PFSK-1 (cell line): ENCODE measurements around the gene CDC37.

Source experiments
- POLR2AphosphoS5 ChIP-seq: IDR thresholded peaks from 2 replicates; pipeline ENCODE4 v1.6.1; 2012; ENCODE audit warnings: low read depth, mild to moderate bottlenecking, control low read depth, low read length, moderate library complexity
- TAF1 ChIP-seq: IDR thresholded peaks from 2 replicates; pipeline ENCODE4 v1.6.1; 2012; ENCODE audit warnings: low read length, control low read depth, borderline replicate concordance; ENCODE audit not compliant: insufficient read depth
- TF ChIP-seq, protein P1 (sequence below), 2 experiments: IDR thresholded peaks; 2 replicates each; pipeline versions ENCODE4 v1.6.1 to v1.8.0; 2011 to 2012; ENCODE audit warnings: low read depth in 2 of 2, low read length in 2 of 2, control low read depth in 1 of 2, inconsistent platforms in 1 of 2, mild to moderate bottlenecking in 1 of 2, moderate library complexity in 1 of 2; ENCODE audit not compliant: insufficient read depth in 1 of 2

DNA sequence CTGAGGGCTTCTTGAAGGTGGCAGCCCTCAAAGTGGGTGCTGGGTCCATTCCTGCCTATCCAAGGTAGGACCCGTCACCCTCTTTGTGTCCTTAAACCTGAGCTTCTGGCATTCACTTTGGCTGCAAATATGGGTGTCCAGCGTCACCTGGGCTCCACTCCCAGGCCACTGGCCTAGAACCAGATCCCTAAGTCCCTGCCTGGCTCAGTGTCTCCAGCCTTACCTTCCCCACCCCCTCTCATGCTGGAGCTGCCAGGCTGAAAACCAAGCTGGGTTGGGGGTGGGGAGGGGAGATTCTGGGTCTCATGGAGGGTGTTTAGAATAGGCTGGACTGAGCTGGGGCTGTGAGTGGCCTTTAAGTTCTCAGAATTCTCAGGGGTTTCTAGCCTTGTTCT is 29.4 kb upstream of the CDC37 start:
- no peak for TF ChIP-seq POLR2AphosphoS5
- TF ChIP-seq, protein P1, sequence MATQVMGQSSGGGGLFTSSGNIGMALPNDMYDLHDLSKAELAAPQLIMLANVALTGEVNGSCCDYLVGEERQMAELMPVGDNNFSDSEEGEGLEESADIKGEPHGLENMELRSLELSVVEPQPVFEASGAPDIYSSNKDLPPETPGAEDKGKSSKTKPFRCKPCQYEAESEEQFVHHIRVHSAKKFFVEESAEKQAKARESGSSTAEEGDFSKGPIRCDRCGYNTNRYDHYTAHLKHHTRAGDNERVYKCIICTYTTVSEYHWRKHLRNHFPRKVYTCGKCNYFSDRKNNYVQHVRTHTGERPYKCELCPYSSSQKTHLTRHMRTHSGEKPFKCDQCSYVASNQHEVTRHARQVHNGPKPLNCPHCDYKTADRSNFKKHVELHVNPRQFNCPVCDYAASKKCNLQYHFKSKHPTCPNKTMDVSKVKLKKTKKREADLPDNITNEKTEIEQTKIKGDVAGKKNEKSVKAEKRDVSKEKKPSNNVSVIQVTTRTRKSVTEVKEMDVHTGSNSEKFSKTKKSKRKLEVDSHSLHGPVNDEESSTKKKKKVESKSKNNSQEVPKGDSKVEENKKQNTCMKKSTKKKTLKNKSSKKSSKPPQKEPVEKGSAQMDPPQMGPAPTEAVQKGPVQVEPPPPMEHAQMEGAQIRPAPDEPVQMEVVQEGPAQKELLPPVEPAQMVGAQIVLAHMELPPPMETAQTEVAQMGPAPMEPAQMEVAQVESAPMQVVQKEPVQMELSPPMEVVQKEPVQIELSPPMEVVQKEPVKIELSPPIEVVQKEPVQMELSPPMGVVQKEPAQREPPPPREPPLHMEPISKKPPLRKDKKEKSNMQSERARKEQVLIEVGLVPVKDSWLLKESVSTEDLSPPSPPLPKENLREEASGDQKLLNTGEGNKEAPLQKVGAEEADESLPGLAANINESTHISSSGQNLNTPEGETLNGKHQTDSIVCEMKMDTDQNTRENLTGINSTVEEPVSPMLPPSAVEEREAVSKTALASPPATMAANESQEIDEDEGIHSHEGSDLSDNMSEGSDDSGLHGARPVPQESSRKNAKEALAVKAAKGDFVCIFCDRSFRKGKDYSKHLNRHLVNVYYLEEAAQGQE (IDR thresholded peaks at IDR 0.05; ENCODE audit: insufficient read depth in 1 of 2, low read depth in 2 of 2, low read length in 2 of 2) = no peak
- no peak for TF ChIP-seq TAF1
